ENCODE measurements around the gene REG4.
"Not testable (repeated sequence)": the region's sequence is repeated elsewhere in the genome, so short reads cannot be mapped to it uniquely, and the experiment has no call there.

Gene REG4

DNA sequence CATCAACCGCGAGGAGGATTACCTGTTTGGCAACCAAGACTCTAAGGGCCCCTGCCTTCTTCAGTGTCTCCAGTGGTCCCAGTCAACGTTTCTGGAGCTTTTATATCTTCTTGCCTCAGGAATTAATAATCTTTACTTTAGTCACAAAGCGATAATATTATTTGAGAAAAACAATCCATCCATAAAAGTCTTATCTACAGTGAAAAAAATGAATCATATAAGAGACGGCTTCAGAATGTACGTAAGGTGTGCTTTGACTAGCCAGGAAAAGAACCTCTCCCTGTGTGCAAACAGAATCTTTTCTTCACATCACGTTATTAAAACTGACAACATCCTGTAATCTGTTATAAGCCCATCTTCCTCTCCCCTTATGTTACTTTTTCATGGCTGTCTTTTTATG lies at the start of gene REG4:
Gene REG4 (minus strand): TSS at position 74 of the 400 bp plus-strand sequence. CDS start 2,691 bp downstream, outside the sequence.
- H3K36me3 ChIP-seq (replicated peaks; ENCODE audit: low read depth, low read length): no peaks in the 10 kb centered on the region
- no peak within 1 kb of the TSS for H3K4me2 ChIP-seq (ENCODE audit: low read length)
- H4K20me1 ChIP-seq (ENCODE audit: insufficient read depth, low read length): no peaks in the 10 kb centered on the region
- H3K27ac ChIP-seq (ENCODE audit: low read length): no peak within 1 kb of the TSS
- TF ChIP-seq, protein P1, sequence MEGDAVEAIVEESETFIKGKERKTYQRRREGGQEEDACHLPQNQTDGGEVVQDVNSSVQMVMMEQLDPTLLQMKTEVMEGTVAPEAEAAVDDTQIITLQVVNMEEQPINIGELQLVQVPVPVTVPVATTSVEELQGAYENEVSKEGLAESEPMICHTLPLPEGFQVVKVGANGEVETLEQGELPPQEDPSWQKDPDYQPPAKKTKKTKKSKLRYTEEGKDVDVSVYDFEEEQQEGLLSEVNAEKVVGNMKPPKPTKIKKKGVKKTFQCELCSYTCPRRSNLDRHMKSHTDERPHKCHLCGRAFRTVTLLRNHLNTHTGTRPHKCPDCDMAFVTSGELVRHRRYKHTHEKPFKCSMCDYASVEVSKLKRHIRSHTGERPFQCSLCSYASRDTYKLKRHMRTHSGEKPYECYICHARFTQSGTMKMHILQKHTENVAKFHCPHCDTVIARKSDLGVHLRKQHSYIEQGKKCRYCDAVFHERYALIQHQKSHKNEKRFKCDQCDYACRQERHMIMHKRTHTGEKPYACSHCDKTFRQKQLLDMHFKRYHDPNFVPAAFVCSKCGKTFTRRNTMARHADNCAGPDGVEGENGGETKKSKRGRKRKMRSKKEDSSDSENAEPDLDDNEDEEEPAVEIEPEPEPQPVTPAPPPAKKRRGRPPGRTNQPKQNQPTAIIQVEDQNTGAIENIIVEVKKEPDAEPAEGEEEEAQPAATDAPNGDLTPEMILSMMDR (IDR thresholded peaks at IDR 0.05; ENCODE audit: low read depth, low read length): no peak
- TF ChIP-seq EZH2phosphoT487 (IDR thresholded peaks at IDR 0.05; ENCODE audit: low read depth): no peak
- H3K27me3 ChIP-seq (ENCODE audit: low read depth, low read length): peaks cover 47% of the 10 kb centered on the region
- H3K4me1 ChIP-seq (ENCODE audit: low read length): peaks cover 12% of the 10 kb centered on the region
- no peak within 1 kb of the TSS for H3K4me3 ChIP-seq (ENCODE audit: low read length)
- H3K79me2 ChIP-seq (ENCODE audit: low read length): no peaks in the 10 kb centered on the region
- no peak within 1 kb of the TSS for H3K9ac ChIP-seq (ENCODE audit: low read length)
- no peaks in the 10 kb centered on the region for H3K9me3 ChIP-seq (ENCODE audit: insufficient read depth, low read length)
- no peak within 1 kb of the TSS for H2AFZ ChIP-seq (ENCODE audit: low read depth, low read length)

DNA sequence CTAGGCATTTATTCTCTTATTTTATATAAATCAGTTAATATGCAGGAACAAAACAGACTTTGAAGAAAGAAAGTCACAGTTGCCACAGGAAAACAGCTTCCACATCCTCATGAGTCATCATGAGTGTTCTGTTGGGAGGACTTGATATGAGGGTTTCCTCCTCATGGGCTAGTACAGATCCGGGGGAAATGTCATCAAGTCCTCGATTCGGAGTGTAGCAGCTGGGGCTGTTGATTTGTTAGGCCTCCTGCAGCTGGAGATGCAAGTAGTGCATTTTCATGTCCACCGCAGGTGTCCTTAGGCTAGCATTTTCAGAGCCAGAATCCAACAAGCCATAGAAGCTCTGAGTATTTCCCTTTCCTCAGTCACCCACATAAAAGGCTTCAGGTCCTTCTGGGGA lies 48.4 kb upstream of the REG4 start:
- no peak overlapping the region for H3K9ac ChIP-seq (ENCODE audit: low read length)
- no peak overlapping the region for H3K27ac ChIP-seq (ENCODE audit: low read length)
- no peak overlapping the region for H3K4me3 ChIP-seq (ENCODE audit: low read length)
- H3K4me2 ChIP-seq (ENCODE audit: low read length): no peak overlapping the region
- TF ChIP-seq EZH2phosphoT487 (IDR thresholded peaks at IDR 0.05; ENCODE audit: low read depth): no peak
- TF ChIP-seq, protein P1 (IDR thresholded peaks at IDR 0.05; ENCODE audit: low read depth, low read length): no peak
- H3K9me3 ChIP-seq (ENCODE audit: insufficient read depth, low read length): no peaks in the 10 kb centered on the region
- H3K79me2 ChIP-seq (ENCODE audit: low read length): no peaks in the 10 kb centered on the region
- H4K20me1 ChIP-seq (ENCODE audit: insufficient read depth, low read length): no peaks in the 10 kb centered on the region
- no peak overlapping the region for H2AFZ ChIP-seq (ENCODE audit: low read depth, low read length)
- no peaks in the 10 kb centered on the region for H3K36me3 ChIP-seq (replicated peaks; ENCODE audit: low read depth, low read length)
- no peaks in the 10 kb centered on the region for H3K4me1 ChIP-seq (ENCODE audit: low read length)
- H3K27me3 ChIP-seq (ENCODE audit: low read depth, low read length): peaks cover 14% of the 10 kb centered on the region; the same call in 1 of the 2 replicates

DNA sequence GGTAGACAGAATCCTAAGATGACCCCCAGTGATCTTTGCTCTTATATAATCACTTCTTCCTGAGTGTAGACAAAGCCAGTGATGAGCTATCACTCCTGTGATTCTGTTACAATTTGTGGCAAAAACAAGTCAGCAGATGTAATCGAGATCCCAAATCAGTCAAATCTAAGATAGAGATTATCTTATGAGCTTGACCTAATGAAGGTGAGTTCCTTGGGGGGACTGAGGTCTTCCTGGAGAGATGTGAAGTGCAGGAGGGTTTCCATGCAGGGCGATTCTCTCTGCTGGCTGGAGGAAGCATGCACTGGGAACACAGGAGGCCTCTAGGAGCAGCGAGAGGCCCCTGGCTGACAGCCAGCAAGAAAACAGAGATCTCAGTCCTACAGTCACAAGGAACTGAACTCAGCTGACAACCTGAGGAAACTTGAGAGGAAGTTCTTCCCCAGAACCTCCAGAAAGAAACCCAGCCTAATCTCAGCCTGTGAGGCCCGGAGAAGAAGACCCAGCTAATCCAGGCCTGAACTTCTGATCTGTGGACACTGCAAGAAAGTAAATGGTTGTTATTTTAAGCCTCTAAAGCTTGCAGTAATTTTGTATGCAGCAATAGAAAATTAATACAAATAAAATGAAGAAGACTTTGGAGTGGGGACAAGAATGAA lies 47.4 kb upstream of the REG4 start:
- H3K4me2 ChIP-seq (ENCODE audit: low read length); H3K9me3 ChIP-seq (ENCODE audit: insufficient read depth, low read length); H3K79me2 ChIP-seq (ENCODE audit: low read length); H3K36me3 ChIP-seq (replicated peaks; ENCODE audit: low read depth, low read length); H4K20me1 ChIP-seq (ENCODE audit: insufficient read depth, low read length); H2AFZ ChIP-seq (ENCODE audit: low read depth, low read length); H3K4me1 ChIP-seq (ENCODE audit: low read length); H3K27me3 ChIP-seq (ENCODE audit: low read depth, low read length); H3K4me3 ChIP-seq (ENCODE audit: low read length); H3K9ac ChIP-seq (ENCODE audit: low read length); H3K27ac ChIP-seq (ENCODE audit: low read length): not testable (repeated sequence)

DNA sequence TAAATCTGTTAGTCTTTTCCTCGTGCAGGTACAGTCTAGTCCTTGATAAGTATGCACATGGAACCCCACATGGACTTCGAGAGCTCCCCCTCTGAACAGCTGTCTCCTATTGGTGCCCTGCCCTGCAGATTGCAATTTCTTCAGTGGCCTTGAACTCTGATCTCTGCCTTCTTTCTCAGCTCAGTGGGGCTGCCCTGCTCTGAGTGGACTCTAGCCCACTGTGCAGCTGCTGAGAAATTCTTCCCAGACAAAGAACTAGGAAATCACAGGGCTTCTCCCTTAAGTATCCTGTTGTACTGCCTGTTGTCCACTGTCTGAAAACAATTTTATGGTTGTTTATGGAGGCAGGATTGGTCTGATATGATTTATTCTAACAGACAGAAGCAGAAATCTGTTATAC lies 46.9 kb upstream of the REG4 start:
- Histone ChIP-seq H2AFZ (ENCODE audit: low read depth, low read length) (no peak overlapping the region), H3K4me1 (ENCODE audit: low read length) (no peaks in the 10 kb centered on the region), H3K9ac (ENCODE audit: low read length) (no peak overlapping the region), H3K9me3 (ENCODE audit: insufficient read depth, low read length) (no peaks in the 10 kb centered on the region), H3K36me3 (replicated peaks; ENCODE audit: low read depth, low read length) (no peaks in the 10 kb centered on the region), H4K20me1 (ENCODE audit: insufficient read depth, low read length) (no peaks in the 10 kb centered on the region), H3K27ac (ENCODE audit: low read length) (no peak overlapping the region), H3K4me3 (ENCODE audit: low read length) (no peak overlapping the region), H3K79me2 (ENCODE audit: low read length) (no peaks in the 10 kb centered on the region), H3K27me3 (ENCODE audit: low read depth, low read length) (peaks cover 8% of the 10 kb centered on the region; the same call in 1 of the 2 replicates), H3K4me2 (ENCODE audit: low read length) (no peak overlapping the region)
- TF ChIP-seq EZH2phosphoT487 (IDR thresholded peaks at IDR 0.05; ENCODE audit: low read depth): no peak
- TF ChIP-seq, protein P1 (IDR thresholded peaks at IDR 0.05; ENCODE audit: low read depth, low read length): no peak

All from OCI-LY3 (cell line).